HCT116 (cell line): Measurements from ENCODE around the gene KRTAP12-2.

Experiments
- CTCF ChIP-seq, 3 experiments: fragments of 200-600 bp in 1 of 3; sonication (generic) in 1 of 3; IDR thresholded peaks in 2 of 3; conservative IDR thresholded peaks in 1 of 3; 2 replicates each; pipeline ENCODE4 v1.5.1; 2012 to 2017; ENCODE audit warnings: low read depth in 2 of 3, low read length in 2 of 3, antibody characterized with exemption in 1 of 3, borderline replicate concordance in 1 of 3, control low read depth in 1 of 3, mild to moderate bottlenecking in 1 of 3, mixed read lengths in 1 of 3, mixed run types in 1 of 3, moderate library complexity in 1 of 3; ENCODE audit not compliant: insufficient read depth in 1 of 3
- EZH2phosphoT487 ChIP-seq: fragments of 200-600 bp; IDR thresholded peaks from 2 replicates; pipeline ENCODE4 v1.6.1; 2018; ENCODE audit warnings: antibody characterized with exemption, borderline replicate concordance
- POLR2A ChIP-seq: IDR thresholded peaks from 2 replicates; pipeline ENCODE4 v1.7.0; 2011; ENCODE audit warnings: borderline replicate concordance; ENCODE audit not compliant: insufficient read depth, insufficient read length; ENCODE audit errors: extremely low read depth
- POLR2AphosphoS5 ChIP-seq: IDR thresholded peaks from 2 replicates; pipeline ENCODE4 v1.6.1; 2011; ENCODE audit warnings: mild to moderate bottlenecking, low read depth, low read length, moderate library complexity
- YY1 ChIP-seq: IDR thresholded peaks from 2 replicates; pipeline ENCODE4 v1.6.1; 2011; ENCODE audit warnings: low read length, low read depth, moderate library complexity, mild to moderate bottlenecking; ENCODE audit not compliant: insufficient replicate concordance; ENCODE audit errors: extremely low read depth

- no peak for TF ChIP-seq CTCF (IDR thresholded peaks at IDR 0.05 in 2 of 3, conservative IDR thresholded peaks at IDR 0.05 in 1 of 3; ENCODE audit: borderline replicate concordance in 1 of 3, insufficient read depth in 1 of 3, low read depth in 2 of 3, low read length in 2 of 3)
- no peak for TF ChIP-seq POLR2A
- no peak for TF ChIP-seq POLR2AphosphoS5
- no peak for TF ChIP-seq EZH2phosphoT487
- TF ChIP-seq YY1 = no peak
Observed at GRCh38 chr21:44709426-44710293, 42.9 kb upstream of the KRTAP12-2 start.
